Ammon's horn (tissue), 1 donor: ENCODE measurements around the gene RAG1.
"Not testable (repeated sequence)": the region's sequence is repeated elsewhere in the genome, so short reads cannot be mapped to it uniquely, and the experiment has no call there.

Experiments used
- DNase-seq: peaks from one replicate; pipeline ENCODE4 v3.0.0-alpha.2; 2016; ENCODE audit warnings: low spot score

RAG1 gene

DNA sequence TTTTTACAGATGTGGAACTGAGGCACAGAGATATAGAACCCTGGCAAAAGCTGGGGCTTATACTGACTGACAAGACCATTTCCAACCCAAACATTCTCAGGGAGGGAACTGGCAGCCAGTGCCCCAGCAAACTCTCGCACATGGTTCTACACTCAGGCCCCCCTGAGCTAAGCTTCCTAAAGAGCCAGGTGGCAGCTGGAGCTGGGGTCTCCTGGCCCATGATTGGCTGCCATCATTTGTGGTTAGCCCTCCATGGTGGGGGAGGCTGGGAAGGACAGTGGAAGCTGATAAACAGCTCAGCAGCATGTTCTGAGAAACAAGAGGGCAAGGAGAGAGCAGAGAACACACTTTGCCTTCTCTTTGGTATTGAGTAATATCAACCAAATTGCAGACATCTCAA lies at the start of gene RAG1:
Gene RAG1 (plus strand): TSS at position 314 of the 400 bp plus-strand sequence. CDS start 5,298 bp downstream, outside the sequence.
- DNase-seq = no peak

DNA sequence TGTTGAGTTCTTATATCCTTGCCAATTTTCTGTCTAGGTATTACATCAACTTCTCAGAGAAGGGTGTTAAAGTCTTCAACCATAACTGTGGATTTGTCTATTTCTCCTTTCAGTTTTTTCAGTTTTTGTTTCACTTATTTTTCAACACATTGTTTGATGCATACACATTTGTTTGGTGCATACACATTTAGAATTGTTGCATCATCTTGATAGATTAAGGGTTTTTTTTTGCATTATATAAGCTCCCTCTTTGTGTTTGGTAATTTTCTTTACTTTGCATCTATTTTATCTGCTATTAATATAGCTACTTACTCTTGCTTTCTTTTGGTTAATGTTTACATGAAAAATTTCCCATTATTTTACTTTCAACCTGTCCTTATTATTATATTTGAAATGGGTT lies 37.0 kb upstream of the RAG1 start:
- DNase-seq = no peak

DNA sequence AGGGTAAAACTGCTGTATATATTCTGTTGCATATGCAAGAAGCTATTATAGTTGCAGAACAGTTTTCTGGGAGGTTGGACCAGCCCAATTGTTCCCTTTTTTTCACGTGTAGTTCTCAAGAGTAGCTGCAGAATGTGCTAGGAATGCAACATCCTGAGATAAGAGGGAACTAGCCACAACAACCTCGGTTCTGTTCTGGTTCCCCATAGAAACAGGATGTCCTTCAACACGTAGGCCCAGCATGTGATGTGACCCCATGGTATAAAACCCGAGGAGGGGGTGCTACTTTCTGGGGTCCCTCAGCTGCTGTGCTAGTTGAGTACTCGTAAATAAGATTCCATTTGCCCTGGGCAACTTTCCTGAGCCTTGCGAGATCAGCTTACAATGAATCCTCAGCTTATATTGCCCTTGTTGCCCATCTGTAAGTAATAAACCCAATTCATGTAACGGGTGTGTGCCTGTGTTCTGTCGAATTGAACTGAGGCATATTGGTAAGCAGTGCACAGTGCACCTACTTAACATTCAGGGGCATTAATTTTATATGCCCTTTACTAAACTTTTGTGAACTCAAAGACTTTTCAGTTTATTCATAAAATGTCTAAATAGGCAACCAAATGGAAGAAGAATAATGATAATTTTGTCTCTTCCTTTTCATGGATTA lies 34.7 kb upstream of the RAG1 start:
- peak; percentile 12 for DNase-seq

DNA sequence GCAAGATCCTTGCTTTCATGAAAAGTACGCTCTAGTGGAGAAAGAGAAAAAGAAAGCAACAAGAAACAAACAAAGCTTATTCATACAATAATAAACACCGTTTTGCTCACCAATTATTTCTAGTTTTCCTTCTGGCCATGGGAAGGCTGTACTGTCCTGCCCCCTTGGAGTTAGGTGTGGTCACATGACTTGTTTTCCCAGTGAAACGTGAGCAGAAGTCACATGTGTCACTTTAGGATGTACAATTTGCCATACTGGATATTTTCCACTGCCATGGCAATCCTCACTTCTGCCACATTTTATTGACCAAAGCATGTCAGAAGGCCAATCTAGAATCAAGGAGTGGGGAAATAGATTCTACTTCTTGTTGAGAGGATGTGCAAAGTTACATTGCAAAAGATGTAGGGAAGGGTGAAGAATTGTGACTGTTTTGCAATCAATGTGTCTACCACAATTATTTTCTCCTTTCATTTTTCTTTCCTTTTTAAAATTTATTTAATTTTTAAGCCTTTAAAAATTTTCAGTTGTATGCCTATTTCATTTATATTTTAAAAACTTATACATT lies 33.4 kb upstream of the RAG1 start:
- no peak for DNase-seq

DNA sequence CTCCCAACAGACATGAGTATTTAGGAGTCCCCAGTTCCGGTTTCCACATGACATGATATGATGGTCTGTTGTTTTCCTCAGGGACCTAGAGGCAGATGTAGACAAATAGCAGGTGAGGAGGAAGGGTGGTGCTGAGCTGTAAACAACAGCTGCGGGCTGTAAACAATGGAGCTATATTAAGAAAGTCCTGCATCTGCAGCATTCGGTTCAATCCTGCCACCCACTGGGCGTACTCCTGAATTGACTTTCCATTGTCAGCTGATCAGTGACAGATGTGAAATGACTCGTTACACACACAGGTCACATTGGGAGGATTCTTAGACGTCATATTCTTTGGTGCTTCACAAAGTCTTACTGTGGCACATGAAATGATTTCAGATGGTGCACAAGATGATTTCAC lies 26.8 kb upstream of the RAG1 start:
- peak; percentile 57 for DNase-seq

DNA sequence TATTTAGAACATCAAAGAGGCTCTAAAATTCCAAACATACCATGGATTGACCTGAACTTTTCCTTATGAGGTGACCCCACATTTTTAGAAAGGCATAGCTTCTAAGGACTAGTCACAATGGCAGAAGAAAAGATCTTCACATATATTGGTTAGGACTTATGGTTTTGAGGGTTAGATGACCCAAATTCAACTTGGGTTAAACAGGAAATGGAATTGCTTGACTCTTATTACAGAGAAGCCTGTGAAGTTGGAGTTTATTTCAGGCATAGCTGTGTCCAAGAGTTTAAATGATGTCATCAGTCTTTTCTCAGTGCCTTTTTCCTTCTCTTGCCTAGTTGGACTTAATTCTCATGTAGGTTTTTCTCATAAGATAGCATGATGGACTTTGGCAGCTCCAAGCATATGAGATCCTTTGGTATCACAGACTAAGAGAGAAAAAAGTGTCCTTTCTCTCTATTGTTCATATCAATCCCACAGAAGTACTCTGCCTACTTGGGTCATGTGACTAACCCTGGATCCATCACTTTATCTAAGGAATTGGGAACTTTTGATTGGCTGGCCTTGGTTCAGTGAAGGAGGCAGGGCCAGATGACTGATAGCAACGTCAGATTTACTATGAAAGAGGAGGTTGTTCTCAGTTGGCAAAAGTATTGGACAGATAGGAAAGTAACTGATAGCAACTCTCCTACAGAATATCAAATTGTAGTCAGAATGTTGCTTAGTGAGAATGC lies 17.3 kb upstream of the RAG1 start:
- no peak for DNase-seq

DNA sequence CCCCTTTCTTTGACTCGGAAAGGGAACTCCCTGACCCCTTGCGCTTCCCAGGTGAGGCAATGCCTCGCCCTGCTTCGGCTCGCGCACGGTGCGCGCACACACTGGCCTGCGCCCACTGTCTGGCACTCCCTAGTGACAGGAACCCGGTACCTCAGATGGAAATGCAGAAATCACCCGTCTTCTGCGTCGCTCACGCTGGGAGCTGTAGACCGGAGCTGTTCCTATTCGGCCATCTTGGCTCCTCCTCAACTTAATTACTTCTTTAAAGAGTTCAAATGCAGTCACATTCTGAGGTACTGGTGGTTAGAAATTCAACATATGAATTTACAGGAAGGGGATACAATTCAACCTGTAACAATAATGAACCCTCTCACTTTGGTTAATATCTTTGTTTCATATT lies 10.4 kb upstream of the RAG1 start:
- DNase-seq = not testable (repeated sequence)

DNA sequence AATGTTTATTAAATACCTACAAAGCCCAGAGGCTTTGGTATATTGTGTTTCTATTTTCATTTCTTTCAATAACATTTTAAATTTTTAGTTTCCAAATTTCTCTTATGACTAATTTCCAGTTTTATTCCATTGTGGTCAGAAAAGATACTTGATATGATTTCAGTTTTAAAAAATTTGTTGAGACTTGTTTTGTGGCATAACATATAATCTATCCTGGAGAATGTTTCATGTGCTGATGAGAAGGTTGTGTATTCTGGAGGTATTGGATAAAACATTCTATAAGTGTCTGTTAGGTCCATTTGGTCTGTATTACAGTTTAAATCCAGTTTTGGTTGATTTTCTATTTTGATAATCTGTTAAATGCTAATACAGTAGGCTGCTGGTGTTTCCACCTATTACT lies 9.8 kb upstream of the RAG1 start:
- DNase-seq = no peak

DNA sequence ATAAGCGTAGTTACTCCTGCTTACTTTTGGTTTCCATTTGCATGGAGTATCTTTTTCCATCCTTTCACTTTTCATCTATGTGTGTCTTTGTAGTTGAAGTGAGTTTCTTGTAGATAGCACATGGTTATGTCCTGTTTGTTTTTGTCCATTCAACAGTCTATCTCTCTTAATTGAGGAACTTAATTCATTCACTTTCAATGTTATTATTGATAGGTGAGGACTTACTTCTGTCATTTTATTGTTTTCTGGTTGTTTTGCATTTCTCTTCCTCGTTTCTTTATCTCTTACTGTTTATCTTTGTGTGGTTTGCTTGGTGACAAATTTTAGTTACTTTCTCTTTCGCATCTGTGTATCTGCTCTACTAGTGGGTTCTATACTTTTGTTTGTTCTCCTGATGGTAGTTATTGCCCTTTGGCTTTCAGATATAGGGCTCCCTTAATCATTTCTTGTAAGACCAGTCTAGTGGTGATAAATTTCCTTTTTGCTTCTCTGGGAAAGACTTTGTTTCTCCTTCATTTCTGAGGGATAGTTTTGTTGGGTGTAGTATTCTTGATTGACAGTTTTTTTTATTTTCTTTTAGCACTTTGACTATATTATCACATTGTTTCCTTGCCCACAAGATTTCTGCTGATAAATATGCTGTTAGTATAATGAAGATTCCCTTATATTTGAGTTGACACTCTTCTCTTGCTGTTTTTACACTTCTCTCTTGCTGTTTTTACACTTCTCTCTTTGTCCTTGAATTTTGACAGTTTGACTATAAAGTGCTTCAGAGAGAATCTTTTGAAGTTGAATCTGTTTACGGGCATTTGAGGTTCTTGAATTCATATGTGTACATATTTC lies 9.0 kb upstream of the RAG1 start:
- DNase-seq = no peak

DNA sequence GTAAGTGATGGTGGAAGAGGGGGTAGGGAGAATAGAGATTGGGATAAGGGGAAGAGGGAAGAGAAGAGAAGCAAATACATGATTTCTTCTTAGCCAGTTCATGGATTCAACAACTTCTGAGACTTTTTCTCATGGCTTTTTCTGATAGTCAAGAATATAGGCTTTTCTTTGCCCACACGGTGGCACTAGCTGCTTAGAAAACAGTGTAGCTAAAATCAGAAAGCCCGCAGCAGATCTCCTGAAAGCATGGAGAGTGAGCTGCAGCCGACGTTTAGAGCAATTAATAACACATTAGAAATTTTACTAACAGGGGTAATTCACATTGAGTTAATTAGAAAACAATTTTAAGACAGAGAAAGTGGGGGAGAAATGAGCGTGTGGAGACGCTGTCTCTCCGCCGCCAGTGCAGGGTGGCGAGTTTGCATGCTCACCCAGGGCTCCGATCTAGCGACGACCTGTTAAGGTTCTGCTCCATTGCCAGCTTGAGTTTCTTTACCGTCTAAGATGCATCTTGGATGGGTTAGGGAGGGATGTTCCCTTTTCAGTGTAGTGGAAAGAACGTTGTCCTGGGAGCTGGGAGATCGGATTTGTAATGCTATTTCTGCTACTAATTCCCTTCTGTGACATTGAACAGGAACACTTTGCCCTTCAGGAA lies 3.3 kb upstream of the RAG1 start:
- DNase-seq = peak; percentile 81

DNA sequence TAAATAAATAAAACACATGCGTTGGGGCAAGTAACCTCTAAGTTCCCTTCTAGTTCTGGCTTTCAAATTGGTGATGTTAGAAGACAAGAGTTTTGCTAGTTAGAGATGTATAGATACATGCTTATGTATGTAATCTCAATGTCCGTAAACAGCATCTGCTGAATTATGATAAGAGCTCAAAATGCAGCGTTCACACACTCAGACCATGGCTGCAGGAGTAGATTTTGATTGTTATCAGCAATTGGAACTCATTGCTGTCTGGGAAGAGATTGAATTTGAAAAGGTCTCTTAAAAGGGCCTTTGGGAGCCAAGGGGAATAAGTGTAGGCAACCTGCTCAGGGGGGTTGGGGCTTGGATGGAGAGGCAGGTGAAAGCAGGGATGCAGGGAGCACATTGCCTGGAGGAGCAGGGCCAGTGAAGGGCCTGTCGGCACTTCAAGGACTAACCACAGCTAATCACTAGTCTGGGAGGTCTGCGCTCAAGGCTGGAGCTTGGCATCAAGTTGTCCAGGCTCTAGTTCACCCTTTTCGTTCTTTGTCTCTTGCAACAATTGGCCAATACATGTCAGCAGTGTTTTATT lies 2.7 kb upstream of the RAG1 start:
- DNase-seq = no peak

DNA sequence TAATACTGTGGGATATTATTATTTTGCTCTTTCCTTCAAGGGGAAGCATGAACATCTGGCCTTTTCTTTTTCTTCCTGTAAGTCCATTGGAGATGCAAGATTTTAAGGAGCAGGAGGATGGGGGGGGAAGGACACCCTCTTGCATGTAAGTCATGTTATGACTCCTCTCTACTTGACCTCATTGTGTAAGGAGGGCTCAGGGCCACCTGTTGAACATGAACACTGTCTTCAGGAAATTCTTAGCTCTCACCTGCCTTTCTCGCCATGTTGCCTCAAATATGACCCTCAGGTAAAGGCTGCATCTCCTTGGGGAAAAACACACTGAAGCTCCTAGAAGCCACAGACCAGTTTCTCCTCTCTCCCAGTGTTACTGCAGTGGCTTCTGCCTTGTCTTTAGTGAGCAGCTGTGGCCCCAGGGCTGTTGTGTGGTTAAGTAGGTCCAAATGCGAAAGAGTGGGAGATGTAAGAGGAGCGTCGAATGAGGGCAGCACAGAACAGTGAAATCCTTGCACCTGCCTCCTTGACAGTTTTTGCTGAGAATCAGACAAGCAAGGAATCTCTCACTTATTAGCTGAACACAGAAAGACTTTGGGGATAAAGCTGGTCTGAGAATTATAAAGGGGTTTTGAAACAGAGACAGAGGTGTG lies 1.3 kb upstream of the RAG1 start:
- DNase-seq = no peak

DNA sequence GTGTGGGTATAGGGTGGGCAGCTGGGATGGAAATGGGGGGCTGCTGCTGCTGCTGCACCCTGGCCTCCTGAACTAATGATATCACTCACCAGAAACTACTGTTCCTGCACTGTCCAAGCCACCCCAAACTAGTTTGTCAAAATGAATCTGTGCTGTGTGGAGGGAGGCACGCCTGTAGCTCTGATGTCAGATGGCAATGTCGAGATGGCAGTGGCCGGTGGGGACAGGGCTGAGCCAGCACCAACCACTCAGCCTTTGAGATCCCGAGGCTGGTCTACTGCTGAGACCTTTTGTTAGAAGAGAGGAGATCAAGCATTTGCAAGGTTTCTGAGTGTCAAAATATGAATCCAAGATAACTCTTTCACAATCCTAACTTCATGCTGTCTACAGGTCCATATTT lies 1.3 kb downstream of the RAG1 start:
- no peak for DNase-seq

DNA sequence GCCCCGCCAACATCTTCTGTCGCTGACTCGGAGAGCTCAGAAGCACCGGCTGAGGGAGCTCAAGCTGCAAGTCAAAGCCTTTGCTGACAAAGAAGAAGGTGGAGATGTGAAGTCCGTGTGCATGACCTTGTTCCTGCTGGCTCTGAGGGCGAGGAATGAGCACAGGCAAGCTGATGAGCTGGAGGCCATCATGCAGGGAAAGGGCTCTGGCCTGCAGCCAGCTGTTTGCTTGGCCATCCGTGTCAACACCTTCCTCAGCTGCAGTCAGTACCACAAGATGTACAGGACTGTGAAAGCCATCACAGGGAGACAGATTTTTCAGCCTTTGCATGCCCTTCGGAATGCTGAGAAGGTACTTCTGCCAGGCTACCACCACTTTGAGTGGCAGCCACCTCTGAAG lies 6.7 kb downstream of the RAG1 start:
- no peak for DNase-seq

DNA sequence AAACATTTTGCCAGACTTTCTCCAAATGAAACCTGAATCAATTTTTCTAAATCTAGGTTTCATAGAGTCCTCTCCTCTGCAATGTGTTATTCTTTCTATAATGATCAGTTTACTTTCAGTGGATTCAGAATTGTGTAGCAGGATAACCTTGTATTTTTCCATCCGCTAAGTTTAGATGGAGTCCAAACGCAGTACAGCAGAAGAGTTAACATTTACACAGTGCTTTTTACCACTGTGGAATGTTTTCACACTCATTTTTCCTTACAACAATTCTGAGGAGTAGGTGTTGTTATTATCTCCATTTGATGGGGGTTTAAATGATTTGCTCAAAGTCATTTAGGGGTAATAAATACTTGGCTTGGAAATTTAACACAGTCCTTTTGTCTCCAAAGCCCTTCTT lies 9.6 kb downstream of the RAG1 start:
- DNase-seq = no peak

DNA sequence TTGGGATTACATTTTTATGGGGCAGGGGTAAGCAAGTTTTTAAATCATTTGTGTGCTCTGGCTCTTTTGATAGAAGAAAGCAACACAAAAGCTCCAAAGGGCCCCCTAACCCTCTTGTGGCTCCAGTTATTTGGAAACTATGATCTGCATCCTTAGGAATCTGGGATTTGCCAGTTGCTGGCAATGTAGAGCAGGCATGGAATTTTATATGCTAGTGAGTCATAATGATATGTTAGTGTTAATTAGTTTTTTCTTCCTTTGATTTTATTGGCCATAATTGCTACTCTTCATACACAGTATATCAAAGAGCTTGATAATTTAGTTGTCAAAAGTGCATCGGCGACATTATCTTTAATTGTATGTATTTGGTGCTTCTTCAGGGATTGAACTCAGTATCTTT lies 10.1 kb downstream of the RAG1 start:
- no peak for DNase-seq

DNA sequence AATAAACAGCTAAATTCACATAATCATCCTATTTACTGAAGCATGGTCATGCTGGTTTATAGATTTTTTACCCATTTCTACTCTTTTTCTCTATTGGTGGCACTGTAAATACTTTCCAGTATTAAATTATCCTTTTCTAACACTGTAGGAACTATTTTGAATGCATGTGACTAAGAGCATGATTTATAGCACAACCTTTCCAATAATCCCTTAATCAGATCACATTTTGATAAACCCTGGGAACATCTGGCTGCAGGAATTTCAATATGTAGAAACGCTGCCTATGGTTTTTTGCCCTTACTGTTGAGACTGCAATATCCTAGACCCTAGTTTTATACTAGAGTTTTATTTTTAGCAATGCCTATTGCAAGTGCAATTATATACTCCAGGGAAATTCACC lies 10.7 kb downstream of the RAG1 start:
- DNase-seq = no peak

DNA sequence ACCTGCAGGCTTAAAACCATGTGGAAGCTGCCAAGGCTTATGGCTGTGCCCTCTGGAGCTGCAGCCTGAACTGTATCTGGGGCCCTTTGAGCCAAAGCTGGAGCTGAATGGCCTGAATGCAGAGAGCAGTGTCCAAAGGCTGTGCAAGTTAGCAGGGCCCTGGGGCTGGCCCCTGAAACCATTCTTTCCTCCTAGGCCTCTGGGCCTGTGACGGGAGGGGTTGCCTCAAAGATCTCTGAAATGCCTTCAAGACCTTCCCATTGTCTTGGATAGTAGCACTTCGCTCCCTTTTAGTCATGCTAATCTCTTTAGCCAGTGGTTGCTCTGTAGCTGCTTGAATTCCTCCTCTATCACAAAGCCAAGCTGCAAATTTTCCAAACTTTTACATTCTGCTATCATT lies 13.7 kb downstream of the RAG1 start:
- no peak for DNase-seq

DNA sequence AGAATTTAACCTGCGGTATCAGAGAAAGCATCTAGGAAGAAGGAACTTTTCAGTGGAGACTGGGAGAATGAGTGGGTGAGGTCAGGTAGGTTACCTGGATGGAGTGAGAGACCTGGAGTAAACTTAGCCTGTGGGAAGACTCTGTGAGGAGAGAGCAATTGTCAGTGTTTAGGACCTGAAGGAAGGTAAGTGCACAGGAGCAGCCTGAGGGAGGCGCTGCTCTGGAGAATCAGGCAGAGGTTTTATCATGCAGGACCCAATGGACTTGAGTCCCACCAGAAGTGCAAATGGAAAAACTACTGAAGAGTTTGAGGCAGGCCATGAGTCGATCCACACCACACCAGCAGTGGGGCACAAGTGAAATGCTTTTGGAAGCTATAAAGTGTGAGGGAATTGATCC lies 15.9 kb downstream of the RAG1 start:
- no peak for DNase-seq

DNA sequence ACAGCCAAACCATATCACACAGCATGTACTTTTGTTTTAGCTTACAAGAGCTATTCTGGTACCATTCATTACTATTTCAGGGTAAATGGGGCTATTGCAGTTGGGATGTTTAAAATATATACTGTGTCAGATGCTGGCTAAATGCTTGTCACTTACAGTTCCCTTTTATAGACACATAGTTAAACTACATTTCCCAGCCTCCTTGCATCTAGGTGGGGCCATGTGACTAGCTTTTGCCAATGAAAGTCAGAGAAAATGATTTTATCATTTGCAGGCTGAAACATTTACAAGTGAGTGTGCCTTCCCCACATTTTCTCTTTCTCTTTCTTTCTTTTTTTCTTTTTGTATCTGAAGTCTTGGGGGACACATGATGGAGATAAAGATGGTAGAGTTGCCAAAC lies 18.7 kb downstream of the RAG1 start:
- no peak for DNase-seq

DNA sequence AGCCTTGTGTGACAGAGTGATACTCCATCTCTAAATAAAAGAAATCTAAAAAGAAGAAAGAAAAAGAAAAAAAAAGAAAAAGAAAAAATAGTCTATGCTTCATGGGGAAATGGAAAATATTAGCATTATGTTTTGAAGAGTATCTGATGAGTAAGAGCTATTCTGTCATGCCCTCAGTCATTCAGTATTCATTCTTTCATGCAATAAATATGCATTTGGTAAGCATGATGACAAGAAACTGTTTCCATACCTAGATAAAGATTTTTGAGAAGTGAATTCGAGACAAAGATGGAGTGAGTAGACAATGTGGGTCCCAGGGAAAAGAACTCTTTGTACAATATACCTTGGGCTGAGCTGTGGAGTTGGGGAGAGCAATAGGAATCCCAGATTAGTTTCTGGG lies 20.3 kb downstream of the RAG1 start:
- DNase-seq = no peak
